CD14-positive monocyte (primary cell): ENCODE results near the gene CACNA1H. TPM values are rescaled to one million over a fixed set of nuclear protein-coding genes. Genes with fewer than 3 reads are reported as not detected.

Experiments
- DNase-seq, 3 donors: peaks; one replicate each; pipeline ENCODE4 v3.0.0-alpha.2; 2011 to 2022
- H2AFZ ChIP-seq: 2 replicates; pipeline ENCODE4 v1.6.0; 2012; ENCODE audit warnings: mild to moderate bottlenecking, low read depth, low read length, inconsistent platforms; ENCODE audit not compliant: insufficient read depth, poor library complexity, severe bottlenecking
- H3K27ac ChIP-seq, 2 donors: 1 replicate in 1 of 2; 2 replicates in 1 of 2; pipeline ENCODE4 v1.5.1; 2012 to 2013; ENCODE audit warnings: low read length in 2 of 2, control low read depth in 1 of 2, inconsistent platforms in 1 of 2, low read depth in 1 of 2, mild to moderate bottlenecking in 1 of 2
- H3K27me3 ChIP-seq, 2 donors: one replicate each; pipeline versions ENCODE4 v1.6.0 to v1.6.1; 2011 to 2013; ENCODE audit warnings: low read length in 2 of 2; ENCODE audit not compliant: control insufficient read depth in 2 of 2, insufficient read depth in 2 of 2
- H3K36me3 ChIP-seq, 2 donors: replicated peaks in 1 of 2; 1 replicate in 1 of 2; 2 replicates in 1 of 2; pipeline versions ENCODE4 v1.5.1 to v1.6.1; 2012 to 2013; ENCODE audit warnings: low read length in 2 of 2, control low read depth in 1 of 2, inconsistent platforms in 1 of 2, mild to moderate bottlenecking in 1 of 2; ENCODE audit not compliant: insufficient read depth in 2 of 2, control insufficient read depth in 1 of 2
- H3K4me1 ChIP-seq, 2 donors: 1 replicate in 1 of 2; 2 replicates in 1 of 2; pipeline versions ENCODE4 v1.5.1 to v1.6.1; 2012 to 2013; ENCODE audit warnings: low read length in 2 of 2, control low read depth in 1 of 2, inconsistent platforms in 1 of 2, mild to moderate bottlenecking in 1 of 2, moderate library complexity in 1 of 2; ENCODE audit not compliant: insufficient read depth in 2 of 2, control insufficient read depth in 1 of 2
- H3K4me2 ChIP-seq: replicated peaks from 2 replicates; pipeline ENCODE3; 2012; ENCODE audit warnings: low read length, moderate library complexity, mild to moderate bottlenecking; ENCODE audit not compliant: poor library complexity, severe bottlenecking; ENCODE audit errors: extremely low read depth
- H3K4me3 ChIP-seq, 3 experiments: fragments of 200-600 bp in 1 of 3; sonication (generic) in 1 of 3; replicated peaks in 1 of 3; 1 replicate in 2 of 3; 2 replicates in 1 of 3; pipeline ENCODE4 v1.5.1; 2011 to 2013; ENCODE audit warnings: low read length in 3 of 3, mild to moderate bottlenecking in 3 of 3, control low read depth in 2 of 3, low read depth in 2 of 3, inconsistent platforms in 1 of 3, moderate library complexity in 1 of 3
- H3K79me2 ChIP-seq: 2 replicates; pipeline ENCODE4 v1.6.0; 2012; ENCODE audit warnings: mild to moderate bottlenecking, control low read depth, inconsistent platforms, low read length, moderate library complexity; ENCODE audit not compliant: insufficient read depth
- H3K9ac ChIP-seq: 2 replicates; pipeline ENCODE4 v1.6.0; 2017; ENCODE audit warnings: low read length, mild to moderate bottlenecking; ENCODE audit not compliant: insufficient read depth, poor library complexity, severe bottlenecking
- H3K9me3 ChIP-seq, 2 donors: replicated peaks in 1 of 2; 1 replicate in 1 of 2; 2 replicates in 1 of 2; pipeline versions ENCODE4 v1.5.1 to v1.6.1; 2012 to 2013; ENCODE audit warnings: low read length in 2 of 2, control low read depth in 1 of 2; ENCODE audit not compliant: control insufficient read depth in 1 of 2, insufficient read depth in 1 of 2
- H4K20me1 ChIP-seq: 2 replicates; pipeline ENCODE4 v1.6.0; 2012; ENCODE audit warnings: mild to moderate bottlenecking, low read length, control low read depth, moderate library complexity; ENCODE audit not compliant: insufficient read depth
- H3K27ac Mint-ChIP-seq, 7 donors: one replicate each; pipeline ENCODE4 v1.8.0; 2020; ENCODE audit warnings: mild to moderate bottlenecking in 7 of 7, mixed read lengths in 7 of 7, moderate library complexity in 6 of 7, inconsistent platforms in 2 of 7
- H3K27me3 Mint-ChIP-seq, 3 donors: one replicate each; pipeline ENCODE4 v1.8.0; 2021 to 2022; ENCODE audit warnings: low read depth in 3 of 3, mild to moderate bottlenecking in 3 of 3, mixed read lengths in 3 of 3, moderate library complexity in 3 of 3, inconsistent platforms in 1 of 3
- H3K36me3 Mint-ChIP-seq, 2 donors: one replicate each; pipeline ENCODE4 v1.8.0; 2020; ENCODE audit warnings: mixed read lengths in 2 of 2, inconsistent platforms in 1 of 2, mild to moderate bottlenecking in 1 of 2
- H3K4me1 Mint-ChIP-seq: one replicate; pipeline ENCODE4 v1.8.0; 2020; ENCODE audit warnings: mild to moderate bottlenecking, mixed read lengths
- H3K4me3 Mint-ChIP-seq, 2 donors: one replicate each; pipeline ENCODE4 v1.8.0; 2020; ENCODE audit warnings: mild to moderate bottlenecking in 2 of 2, mixed read lengths in 2 of 2, moderate library complexity in 1 of 2
- H3K9me3 Mint-ChIP-seq, 7 donors: one replicate each; pipeline ENCODE4 v1.8.0; 2020 to 2022; ENCODE audit warnings: mixed read lengths in 7 of 7, mild to moderate bottlenecking in 6 of 7, moderate library complexity in 6 of 7, inconsistent platforms in 2 of 7
- WGBS: methylation state at CpG from one replicate; pipeline ENCODE4 v1.1.5; 2013; ENCODE audit warnings: missing lambda C conversion rate; ENCODE audit not compliant: insufficient coverage; 5-methylcytosine and 5-hydroxymethylcytosine counted together
- intact Hi-C, 2 donors: fragments of 100-400 bp; cut with micrococcal nuclease; formaldehyde crosslinking; loops; one replicate each; pipeline versions ENCODE4 v1.15.0 to v1.15.1; 2023
- polyA plus RNA-seq, 3 donors: library from polyadenylated mRNA; depleted of rRNA in 1 of 3; unstranded in 2 of 3; stranded (reverse) in 1 of 3; fragments of 300-500 nt in 2 of 3; fragments of >200 nt in 1 of 3; fragmentation: Illumina TruSeq in 2 of 3; gene quantifications; 1 replicate in 2 of 3; 2 replicates in 1 of 3; pipeline ENCODE4 v1.2.3, GENCODE V29; 2012 to 2021
- TF ChIP-seq, protein P1 (sequence below): fragments of 200-600 bp; IDR thresholded peaks from one replicate; pipeline ENCODE4 v1.8.0; 2022; ENCODE audit warnings: antibody characterized with exemption, mild to moderate bottlenecking

Gene CACNA1H
- polyA plus RNA-seq, 3 donors = not detected

DNA sequence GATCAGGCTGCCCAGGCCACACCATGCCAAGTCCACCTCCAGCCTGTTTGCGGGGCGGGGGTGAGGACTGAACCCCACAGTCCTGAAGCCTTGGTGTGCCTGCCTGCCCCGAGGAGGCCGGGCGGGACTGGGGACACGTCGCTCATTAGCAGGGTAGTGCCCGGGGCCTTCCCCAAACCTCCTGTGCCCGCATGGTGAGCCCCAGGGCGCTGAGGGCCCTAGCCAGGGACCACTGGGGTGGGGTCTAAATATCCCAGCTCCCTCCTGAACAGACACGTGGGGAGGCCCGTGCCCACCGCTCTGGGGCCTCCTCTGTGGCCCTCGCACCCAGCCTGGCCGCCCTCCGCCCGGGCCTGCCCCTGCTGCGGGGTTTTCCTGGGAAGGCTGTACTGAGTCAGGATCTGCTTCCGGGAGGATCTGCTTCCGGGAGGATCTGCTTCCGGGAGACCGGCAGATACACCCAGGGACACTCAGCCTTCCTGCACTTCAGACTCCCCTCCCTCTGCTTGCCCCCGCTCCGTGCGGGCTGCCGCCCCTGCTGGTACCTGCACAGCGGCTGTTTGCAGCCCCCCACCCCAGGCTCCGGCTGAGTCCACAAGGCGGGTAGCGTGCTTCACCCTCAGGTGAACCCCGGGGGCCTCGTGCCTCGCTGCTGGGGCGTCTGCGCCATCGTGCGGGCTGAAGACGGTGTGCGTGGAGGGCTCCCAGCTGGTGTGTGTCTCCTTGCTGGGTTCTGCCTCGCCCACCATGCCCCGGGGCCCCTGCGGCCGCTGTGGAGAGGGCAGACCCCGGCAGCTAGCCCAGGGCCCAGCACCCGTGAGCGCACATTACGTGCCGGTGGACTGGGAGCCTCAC, 23.6 kb upstream of the CACNA1H start:
- 93% methylated on average over 43 of the region's 48 CpGs for WGBS
- H2AFZ ChIP-seq = no peak overlapping the region
- no peak overlapping the region for H3K4me2 ChIP-seq
- intact Hi-C loops = no loop called here
- Mint-ChIP-seq H3K4me3 (no peak overlapping the region), H3K4me1 (no peaks in the 10 kb centered on the region), H3K9me3 (peaks cover 0 to 4% (median 0%) of the 10 kb centered on the region in 7 donors), H3K36me3 (no peaks in the 10 kb centered on the region), H3K27ac (no peak overlapping the region), H3K27me3 (peaks cover 0 to 4% (median 2%) of the 10 kb centered on the region in 3 donors)
- DNase-seq = no peak
- no peaks in the 10 kb centered on the region for H3K79me2 ChIP-seq
- H3K27me3 ChIP-seq = no peaks in the 10 kb centered on the region
- TF ChIP-seq, protein P1, sequence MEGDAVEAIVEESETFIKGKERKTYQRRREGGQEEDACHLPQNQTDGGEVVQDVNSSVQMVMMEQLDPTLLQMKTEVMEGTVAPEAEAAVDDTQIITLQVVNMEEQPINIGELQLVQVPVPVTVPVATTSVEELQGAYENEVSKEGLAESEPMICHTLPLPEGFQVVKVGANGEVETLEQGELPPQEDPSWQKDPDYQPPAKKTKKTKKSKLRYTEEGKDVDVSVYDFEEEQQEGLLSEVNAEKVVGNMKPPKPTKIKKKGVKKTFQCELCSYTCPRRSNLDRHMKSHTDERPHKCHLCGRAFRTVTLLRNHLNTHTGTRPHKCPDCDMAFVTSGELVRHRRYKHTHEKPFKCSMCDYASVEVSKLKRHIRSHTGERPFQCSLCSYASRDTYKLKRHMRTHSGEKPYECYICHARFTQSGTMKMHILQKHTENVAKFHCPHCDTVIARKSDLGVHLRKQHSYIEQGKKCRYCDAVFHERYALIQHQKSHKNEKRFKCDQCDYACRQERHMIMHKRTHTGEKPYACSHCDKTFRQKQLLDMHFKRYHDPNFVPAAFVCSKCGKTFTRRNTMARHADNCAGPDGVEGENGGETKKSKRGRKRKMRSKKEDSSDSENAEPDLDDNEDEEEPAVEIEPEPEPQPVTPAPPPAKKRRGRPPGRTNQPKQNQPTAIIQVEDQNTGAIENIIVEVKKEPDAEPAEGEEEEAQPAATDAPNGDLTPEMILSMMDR = no peak
- H3K4me1 ChIP-seq = no peaks in the 10 kb centered on the region
- H3K4me3 ChIP-seq = no peak overlapping the region
- no peaks in the 10 kb centered on the region for H3K36me3 ChIP-seq
- no peak overlapping the region for H3K27ac ChIP-seq
- no peaks in the 10 kb centered on the region for H3K9me3 ChIP-seq
- no peaks in the 10 kb centered on the region for H4K20me1 ChIP-seq
- H3K9ac ChIP-seq = no peak overlapping the region

DNA sequence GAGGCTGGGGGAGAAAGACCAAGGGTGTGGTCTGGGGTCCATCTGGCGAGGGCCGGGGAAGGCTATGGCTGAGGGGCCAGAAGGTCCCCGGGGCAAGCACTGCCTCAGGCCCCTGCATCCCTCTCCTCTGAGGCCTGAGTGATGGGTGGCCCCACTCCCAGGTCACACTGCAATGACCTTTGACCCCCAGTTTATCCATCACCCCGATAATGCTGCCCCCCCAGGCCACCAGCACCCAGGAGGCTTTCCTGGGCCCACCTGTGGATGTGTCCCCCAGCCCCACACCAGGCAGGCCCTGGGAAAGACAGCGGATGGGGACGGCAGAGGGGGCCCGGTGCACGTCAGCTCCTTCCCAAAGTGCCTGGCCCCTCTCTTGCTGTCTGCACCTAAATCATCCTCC, 22.5 kb upstream of the CACNA1H start:
- peaks cover 0 to 4% (median 0%) of the 10 kb centered on the region in 7 donors for H3K9me3 Mint-ChIP-seq
- H3K9ac ChIP-seq = no peak overlapping the region
- no peak overlapping the region for H3K4me3 ChIP-seq
- H3K27me3 ChIP-seq = no peaks in the 10 kb centered on the region
- H3K36me3 Mint-ChIP-seq = no peaks in the 10 kb centered on the region
- no peak overlapping the region for H2AFZ ChIP-seq
- TF ChIP-seq, protein P1 = no peak
- 92% methylated on average over 5 of the region's 8 CpGs for WGBS
- no peak overlapping the region for H3K4me2 ChIP-seq
- no peak for DNase-seq
- H3K4me1 ChIP-seq = no peaks in the 10 kb centered on the region
- H3K79me2 ChIP-seq = no peaks in the 10 kb centered on the region
- H3K4me3 Mint-ChIP-seq = no peak overlapping the region
- peaks cover 2 to 4% (median 2%) of the 10 kb centered on the region in 3 donors for H3K27me3 Mint-ChIP-seq
- no peaks in the 10 kb centered on the region for H3K36me3 ChIP-seq
- no peaks in the 10 kb centered on the region for H3K4me1 Mint-ChIP-seq
- no peaks in the 10 kb centered on the region for H3K9me3 ChIP-seq
- no peak overlapping the region for H3K27ac Mint-ChIP-seq
- intact Hi-C loops = no loop called here
- no peak overlapping the region for H3K27ac ChIP-seq
- no peaks in the 10 kb centered on the region for H4K20me1 ChIP-seq
